B cell (primary cell): ENCODE results near the gene SLC7A5.

Experiments
- CTCF ChIP-seq: fragments of 200-600 bp; IDR thresholded peaks from one replicate; pipeline ENCODE4 v1.8.0; 2022; ENCODE audit warnings: antibody characterized with exemption, mild to moderate bottlenecking
- EZH2 ChIP-seq: IDR thresholded peaks from 2 replicates; pipeline ENCODE4 v1.6.1; 2012; ENCODE audit warnings: borderline replicate concordance, low read depth, mild to moderate bottlenecking, moderate library complexity, low read length; ENCODE audit not compliant: insufficient read depth, poor library complexity, severe bottlenecking

GRCh38 chr16:87806261-87806640 lies 63.1 kb downstream of the SLC7A5 start:
- TF ChIP-seq CTCF (no peak), EZH2 (no peak)
